Gastroesophageal sphincter (tissue), 4 donors: ENCODE measurements around the gene MAP3K9. TPM values are rescaled to one million over a fixed set of nuclear protein-coding genes. Genes with fewer than 3 reads are reported as not detected.

Experiments
- total RNA-seq, 4 donors: library from RNA; depleted of rRNA; stranded (reverse); fragments of >200 nt; gene quantifications; one replicate each; pipeline ENCODE4 v1.1.0, GENCODE V29; 2016

The MAP3K9 gene
- total RNA-seq, 4 donors from 2014 or later = 0.62 to 2.4 (median 0.97) TPM

Other genes with a start within 250 kb of the MAP3K9 start
- gene MED6, start 208.9 kb downstream of the MAP3K9 start, total RNA-seq = 10 to 100 TPM; 18.2 to 47.9 (median 32.2) TPM
- 1 to 10 TPM in 2 of 4 donors, under 1 TPM in 2; 0.40 to 7.3 (median 1.6) TPM for gene TTC9, start 167.6 kb downstream of the MAP3K9 start, total RNA-seq
- gene PCNX1, start 97.9 kb upstream of the MAP3K9 start, total RNA-seq = 10 to 100 TPM; 47.1 to 73.6 (median 66.2) TPM